K562 (cell line): Measurements from ENCODE around the gene SOS1. TPM values are rescaled to one million over a fixed set of nuclear protein-coding genes. Genes with fewer than 3 reads are reported as not detected.
A peak's percentile ranks its signal among the peaks of the same experiment; 100 is the strongest.

Source experiments
- BHLHE40 ChIP-seq: IDR thresholded peaks from 2 replicates; pipeline ENCODE4 v1.6.1; 2011; ENCODE audit warnings: low read length, improper control_type of control experiment
- CCAR2 ChIP-seq: fragments of 200-400 bp; formaldehyde crosslinking; IDR thresholded peaks from 2 replicates; pipeline ENCODE4 v1.6.1; 2017; ENCODE audit warnings: mild to moderate bottlenecking, low read depth, low read length
- KLF1 ChIP-seq: fragments of 450-650 bp; IDR thresholded peaks from 2 replicates; pipeline ENCODE4 v1.6.1; 2016; ENCODE audit warnings: missing genetic modification characterization, missing compliant biosample characterization
- ZBTB8A ChIP-seq: fragments of 450-650 bp; IDR thresholded peaks from 2 replicates; pipeline ENCODE4 v1.6.1; 2018; ENCODE audit warnings: mild to moderate bottlenecking, moderate library complexity; ENCODE audit not compliant: partially characterized antibody
- ZEB2 ChIP-seq: fragments of 450-650 bp; IDR thresholded peaks from 2 replicates; pipeline ENCODE4 v1.6.1; 2016
- ZNF146 ChIP-seq: IDR thresholded peaks from one replicate; pipeline ENCODE4 v1.6.1; 2018; ENCODE audit warnings: missing compliant biosample characterization; ENCODE audit not compliant: unreplicated experiment
- ZNF224 ChIP-seq: sonication (generic); formaldehyde crosslinking; IDR thresholded peaks from 2 replicates; pipeline ENCODE4 v1.8.0; 2022; ENCODE audit warnings: mild to moderate bottlenecking, missing genetic modification reagents
- ZNF232 ChIP-seq: sonication (generic); formaldehyde crosslinking; IDR thresholded peaks from 2 replicates; pipeline ENCODE4 v1.8.0; 2022; ENCODE audit warnings: mild to moderate bottlenecking, missing genetic modification reagents
- polyA plus RNA-seq, 8 experiments: library from polyadenylated mRNA; depleted of rRNA in 4 of 8; stranded (reverse) in 5 of 8; unstranded in 3 of 8; fragments of >200 nt; fragmentation: Nextera tagmentation in 2 of 8; fragmentation: Illumina TruSeq in 1 of 8; extraction: Ambion mirVana in 2 of 8; extraction: Trizol in 1 of 8; gene quantifications; 2 replicates each; pipeline versions ENCODE4 v1.2.1 to v1.2.3, GENCODE V29; 2011 to 2014; ENCODE audit warnings: inconsistent platforms in 1 of 8, missing spikeins in 1 of 8
- total RNA-seq, 7 experiments: library from RNA; depleted of rRNA in 6 of 7; stranded (reverse); fragments of >200 nt in 6 of 7; fragmentation: Illumina TruSeq in 2 of 7; extraction: Trizol in 2 of 7; gene quantifications; 2 replicates each; pipeline versions ENCODE4 v1.2.1 to v1.2.3, GENCODE V29; 2011 to 2021; ENCODE audit warnings: low replicate concordance in 1 of 7
- TF ChIP-seq, protein P1 (sequence below), 2 experiments: fragments of 450-650 bp in 1 of 2; sonication (generic) in 1 of 2; formaldehyde crosslinking in 1 of 2; IDR thresholded peaks; 2 replicates each; pipeline versions ENCODE4 v1.7.1 to v1.9.0; 2016 to 2022; ENCODE audit warnings: inconsistent platforms in 1 of 2, mild to moderate bottlenecking in 1 of 2, missing genetic modification reagents in 1 of 2
- TF ChIP-seq, protein P2 (sequence below): fragments of 450-650 bp; IDR thresholded peaks from 2 replicates; pipeline ENCODE4 v1.6.1; 2017; ENCODE audit warnings: mild to moderate bottlenecking, moderate library complexity
- TF ChIP-seq, protein P3 (sequence below): fragments of 450-650 bp; IDR thresholded peaks from 2 replicates; pipeline ENCODE4 v1.6.1; 2017; ENCODE audit warnings: antibody characterized with exemption, mild to moderate bottlenecking
- TF ChIP-seq, protein P4 (sequence below): sonication (generic); formaldehyde crosslinking; IDR thresholded peaks from 2 replicates; pipeline ENCODE4 v1.8.0; 2022; ENCODE audit warnings: mild to moderate bottlenecking, missing genetic modification reagents

Gene SOS1
- total and polyA plus RNA-seq, 9 of the 15 experiments (the other 6 are each of a cell fraction or from before 2014, with no cell fraction given): 2.5 to 27.1 (median 16.3) TPM

DNA sequence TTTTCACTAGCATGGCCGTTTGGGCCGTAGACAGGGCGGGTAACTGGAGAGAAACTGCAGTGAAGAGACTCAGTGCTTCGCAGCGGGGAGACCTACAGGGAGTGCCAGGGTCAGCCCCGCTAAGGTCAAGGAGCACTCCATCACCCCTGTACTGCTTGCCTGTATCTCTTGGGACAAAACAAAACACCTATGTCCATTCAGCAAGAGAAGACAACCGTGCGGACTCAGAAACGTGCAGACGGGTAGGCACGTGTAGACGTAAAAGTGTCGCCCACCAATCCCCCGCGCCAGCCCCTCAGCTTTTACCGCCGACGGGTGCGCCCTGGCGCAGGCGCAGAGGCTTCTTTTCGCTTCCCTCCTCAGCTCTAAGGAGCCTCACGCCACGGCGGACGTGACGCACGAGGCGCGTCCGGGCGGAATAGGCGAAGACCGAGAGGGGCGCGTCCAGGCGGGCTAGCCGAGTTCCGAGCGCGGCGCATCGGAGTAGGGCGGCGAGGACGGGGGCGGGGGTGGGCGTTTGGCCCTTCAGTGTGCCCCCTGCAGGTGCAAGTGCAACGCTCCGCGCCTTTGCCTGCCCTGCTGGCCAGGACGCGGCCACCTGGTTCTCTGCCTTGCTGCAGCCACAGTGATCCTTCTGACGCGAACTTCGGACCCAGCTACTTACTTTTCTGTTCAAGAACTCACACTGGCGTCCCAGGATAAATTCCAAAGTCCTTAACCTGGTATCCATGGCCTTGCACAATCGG is 3.3 kb upstream of the SOS1 start (continued):
- TF ChIP-seq, protein P1, sequence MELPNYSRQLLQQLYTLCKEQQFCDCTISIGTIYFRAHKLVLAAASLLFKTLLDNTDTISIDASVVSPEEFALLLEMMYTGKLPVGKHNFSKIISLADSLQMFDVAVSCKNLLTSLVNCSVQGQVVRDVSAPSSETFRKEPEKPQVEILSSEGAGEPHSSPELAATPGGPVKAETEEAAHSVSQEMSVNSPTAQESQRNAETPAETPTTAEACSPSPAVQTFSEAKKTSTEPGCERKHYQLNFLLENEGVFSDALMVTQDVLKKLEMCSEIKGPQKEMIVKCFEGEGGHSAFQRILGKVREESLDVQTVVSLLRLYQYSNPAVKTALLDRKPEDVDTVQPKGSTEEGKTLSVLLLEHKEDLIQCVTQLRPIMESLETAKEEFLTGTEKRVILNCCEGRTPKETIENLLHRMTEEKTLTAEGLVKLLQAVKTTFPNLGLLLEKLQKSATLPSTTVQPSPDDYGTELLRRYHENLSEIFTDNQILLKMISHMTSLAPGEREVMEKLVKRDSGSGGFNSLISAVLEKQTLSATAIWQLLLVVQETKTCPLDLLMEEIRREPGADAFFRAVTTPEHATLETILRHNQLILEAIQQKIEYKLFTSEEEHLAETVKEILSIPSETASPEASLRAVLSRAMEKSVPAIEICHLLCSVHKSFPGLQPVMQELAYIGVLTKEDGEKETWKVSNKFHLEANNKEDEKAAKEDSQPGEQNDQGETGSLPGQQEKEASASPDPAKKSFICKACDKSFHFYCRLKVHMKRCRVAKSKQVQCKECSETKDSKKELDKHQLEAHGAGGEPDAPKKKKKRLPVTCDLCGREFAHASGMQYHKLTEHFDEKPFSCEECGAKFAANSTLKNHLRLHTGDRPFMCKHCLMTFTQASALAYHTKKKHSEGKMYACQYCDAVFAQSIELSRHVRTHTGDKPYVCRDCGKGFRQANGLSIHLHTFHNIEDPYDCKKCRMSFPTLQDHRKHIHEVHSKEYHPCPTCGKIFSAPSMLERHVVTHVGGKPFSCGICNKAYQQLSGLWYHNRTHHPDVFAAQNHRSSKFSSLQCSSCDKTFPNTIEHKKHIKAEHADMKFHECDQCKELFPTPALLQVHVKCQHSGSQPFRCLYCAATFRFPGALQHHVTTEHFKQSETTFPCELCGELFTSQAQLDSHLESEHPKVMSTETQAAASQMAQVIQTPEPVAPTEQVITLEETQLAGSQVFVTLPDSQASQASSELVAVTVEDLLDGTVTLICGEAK (IDR thresholded peaks at IDR 0.05): peak; percentile 88
- TF ChIP-seq, protein P1 (CRISPR knock-in tag; IDR thresholded peaks at IDR 0.05): no peak
- TF ChIP-seq BHLHE40: peak; percentile 88
- TF ChIP-seq, protein P2, sequence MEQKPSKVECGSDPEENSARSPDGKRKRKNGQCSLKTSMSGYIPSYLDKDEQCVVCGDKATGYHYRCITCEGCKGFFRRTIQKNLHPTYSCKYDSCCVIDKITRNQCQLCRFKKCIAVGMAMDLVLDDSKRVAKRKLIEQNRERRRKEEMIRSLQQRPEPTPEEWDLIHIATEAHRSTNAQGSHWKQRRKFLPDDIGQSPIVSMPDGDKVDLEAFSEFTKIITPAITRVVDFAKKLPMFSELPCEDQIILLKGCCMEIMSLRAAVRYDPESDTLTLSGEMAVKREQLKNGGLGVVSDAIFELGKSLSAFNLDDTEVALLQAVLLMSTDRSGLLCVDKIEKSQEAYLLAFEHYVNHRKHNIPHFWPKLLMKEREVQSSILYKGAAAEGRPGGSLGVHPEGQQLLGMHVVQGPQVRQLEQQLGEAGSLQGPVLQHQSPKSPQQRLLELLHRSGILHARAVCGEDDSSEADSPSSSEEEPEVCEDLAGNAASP: no peak
- TF ChIP-seq ZNF232 (CRISPR knock-in tag): no peak
- TF ChIP-seq ZBTB8A: no peak
- no peak for TF ChIP-seq ZNF146
- TF ChIP-seq KLF1 (tag): 0 out of 2 replicates have a peak, but pooled peaks have one; percentile 42
- TF ChIP-seq ZEB2: no peak
- TF ChIP-seq, protein P3, sequence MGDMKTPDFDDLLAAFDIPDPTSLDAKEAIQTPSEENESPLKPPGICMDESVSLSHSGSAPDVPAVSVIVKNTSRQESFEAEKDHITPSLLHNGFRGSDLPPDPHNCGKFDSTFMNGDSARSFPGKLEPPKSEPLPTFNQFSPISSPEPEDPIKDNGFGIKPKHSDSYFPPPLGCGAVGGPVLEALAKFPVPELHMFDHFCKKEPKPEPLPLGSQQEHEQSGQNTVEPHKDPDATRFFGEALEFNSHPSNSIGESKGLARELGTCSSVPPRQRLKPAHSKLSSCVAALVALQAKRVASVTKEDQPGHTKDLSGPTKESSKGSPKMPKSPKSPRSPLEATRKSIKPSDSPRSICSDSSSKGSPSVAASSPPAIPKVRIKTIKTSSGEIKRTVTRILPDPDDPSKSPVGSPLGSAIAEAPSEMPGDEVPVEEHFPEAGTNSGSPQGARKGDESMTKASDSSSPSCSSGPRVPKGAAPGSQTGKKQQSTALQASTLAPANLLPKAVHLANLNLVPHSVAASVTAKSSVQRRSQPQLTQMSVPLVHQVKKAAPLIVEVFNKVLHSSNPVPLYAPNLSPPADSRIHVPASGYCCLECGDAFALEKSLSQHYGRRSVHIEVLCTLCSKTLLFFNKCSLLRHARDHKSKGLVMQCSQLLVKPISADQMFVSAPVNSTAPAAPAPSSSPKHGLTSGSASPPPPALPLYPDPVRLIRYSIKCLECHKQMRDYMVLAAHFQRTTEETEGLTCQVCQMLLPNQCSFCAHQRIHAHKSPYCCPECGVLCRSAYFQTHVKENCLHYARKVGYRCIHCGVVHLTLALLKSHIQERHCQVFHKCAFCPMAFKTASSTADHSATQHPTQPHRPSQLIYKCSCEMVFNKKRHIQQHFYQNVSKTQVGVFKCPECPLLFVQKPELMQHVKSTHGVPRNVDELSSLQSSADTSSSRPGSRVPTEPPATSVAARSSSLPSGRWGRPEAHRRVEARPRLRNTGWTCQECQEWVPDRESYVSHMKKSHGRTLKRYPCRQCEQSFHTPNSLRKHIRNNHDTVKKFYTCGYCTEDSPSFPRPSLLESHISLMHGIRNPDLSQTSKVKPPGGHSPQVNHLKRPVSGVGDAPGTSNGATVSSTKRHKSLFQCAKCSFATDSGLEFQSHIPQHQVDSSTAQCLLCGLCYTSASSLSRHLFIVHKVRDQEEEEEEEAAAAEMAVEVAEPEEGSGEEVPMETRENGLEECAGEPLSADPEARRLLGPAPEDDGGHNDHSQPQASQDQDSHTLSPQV: peak; percentile 84
- no peak for TF ChIP-seq CCAR2
- no peak for TF ChIP-seq ZNF224 (CRISPR knock-in tag)
- TF ChIP-seq, protein P4, sequence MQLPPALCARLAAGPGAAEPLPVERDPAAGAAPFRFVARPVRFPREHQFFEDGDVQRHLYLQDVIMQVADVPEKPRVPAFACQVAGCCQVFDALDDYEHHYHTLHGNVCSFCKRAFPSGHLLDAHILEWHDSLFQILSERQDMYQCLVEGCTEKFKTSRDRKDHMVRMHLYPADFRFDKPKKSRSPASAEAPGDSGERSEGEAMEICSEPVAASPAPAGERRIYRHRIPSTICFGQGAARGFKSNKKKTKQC (CRISPR knock-in tag): peak; percentile 60; the same call in 1 of the 2 replicates
